Measurements from ENCODE around the gene SPATA2.
A peak's percentile ranks its signal among the peaks of the same experiment; 100 is the strongest.
"Not testable (repeated sequence)": the region's sequence is repeated elsewhere in the genome, so short reads cannot be mapped to it uniquely, and the experiment has no call there.

The SPATA2 gene

GRCh38 chr20:49896204-49896603 lies 19.1 kb downstream of the SPATA2 start:
- Mint-ChIP-seq H3K9me3 (no peaks in the 10 kb centered on the region), H3K36me3 (ENCODE audit: low read depth) (no peaks in the 10 kb centered on the region), H3K27ac (no peak overlapping the region), H3K4me1 (ENCODE audit: low read depth) (peaks cover 35% of the 10 kb centered on the region), H3K4me3 (no peak overlapping the region), H3K27me3 (no peaks in the 10 kb centered on the region)

- not testable (repeated sequence) for H3K4me3 Mint-ChIP-seq; H3K36me3 Mint-ChIP-seq (ENCODE audit: low read depth); H3K9me3 Mint-ChIP-seq; H3K27me3 Mint-ChIP-seq; H3K27ac Mint-ChIP-seq
- H3K4me1 Mint-ChIP-seq (ENCODE audit: low read depth) = peaks cover 35% of the 10 kb centered on the region
These were observed 19.7 kb downstream of the SPATA2 start for GRCh38 chr20:49895474-49896093.

DNA sequence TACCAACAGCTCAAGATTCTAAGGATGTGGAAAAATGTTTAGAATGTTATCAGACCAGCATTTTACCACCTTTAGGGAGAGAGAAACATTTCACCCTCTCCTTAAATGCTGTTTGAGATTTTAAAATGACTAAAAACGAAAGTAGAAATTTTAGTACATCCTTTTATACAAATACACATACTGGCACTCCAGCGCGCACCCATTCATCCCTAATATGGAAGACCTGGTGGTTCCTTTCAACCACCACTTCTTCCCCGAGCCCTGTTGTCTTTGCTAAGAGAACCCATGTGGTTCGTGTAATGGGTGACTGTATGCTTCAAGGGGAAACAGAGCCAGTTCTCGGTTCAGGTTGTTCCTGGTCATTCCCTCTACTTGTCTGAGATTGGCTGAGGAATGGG lies 21.3 kb downstream of the SPATA2 start:
- Mint-ChIP-seq H3K36me3 (ENCODE audit: low read depth) (peaks cover 4% of the 10 kb centered on the region), H3K27me3 (no peaks in the 10 kb centered on the region), H3K4me1 (ENCODE audit: low read depth) (peaks cover 35% of the 10 kb centered on the region), H3K9me3 (no peaks in the 10 kb centered on the region), H3K4me3 (peak overlapping the region; percentile 73), H3K27ac (peak overlapping the region; percentile 99)

DNA sequence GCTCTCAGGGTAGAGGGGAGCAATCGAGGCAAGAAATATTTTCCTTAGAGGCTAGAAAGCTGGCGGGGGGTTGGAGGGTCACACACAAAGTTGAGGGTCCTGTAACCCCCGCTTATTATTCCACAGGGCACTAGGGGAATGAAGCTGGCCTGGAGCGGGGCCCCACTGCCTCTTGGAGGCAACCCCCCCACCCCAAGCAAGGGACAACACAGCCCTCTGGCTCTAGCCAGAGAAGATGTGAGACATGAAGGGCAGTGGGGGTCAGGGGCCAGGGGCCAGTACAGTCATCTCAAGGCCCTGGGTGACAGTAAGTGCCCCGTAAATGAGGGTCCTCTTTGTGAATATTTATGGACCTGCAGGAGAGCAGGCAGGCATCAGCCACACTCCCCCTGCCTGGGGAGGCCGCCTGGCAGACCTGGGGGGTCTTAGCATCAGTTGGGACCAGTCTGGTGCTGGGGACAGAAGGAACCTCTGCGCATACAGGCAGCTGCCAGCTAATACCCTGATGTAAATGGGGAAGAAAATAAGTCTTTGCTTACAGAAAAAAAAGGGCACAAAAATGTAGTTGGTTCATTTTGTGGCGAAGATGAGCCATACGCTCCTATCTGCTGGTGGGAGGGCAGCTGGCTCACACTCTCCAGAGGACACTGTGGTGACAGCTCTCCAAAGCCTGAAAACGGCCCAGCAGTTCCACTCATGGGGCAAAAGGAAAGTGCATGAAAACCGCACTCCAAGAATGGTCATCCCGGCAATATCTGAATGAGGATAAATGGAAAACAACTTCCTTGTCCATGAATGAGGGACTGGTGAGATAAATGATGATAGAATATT lies 21.9 kb downstream of the SPATA2 start:
- Mint-ChIP-seq H3K36me3 (ENCODE audit: low read depth) (peaks cover 7% of the 10 kb centered on the region), H3K4me1 (ENCODE audit: low read depth) (peaks cover 39% of the 10 kb centered on the region), H3K27me3 (no peaks in the 10 kb centered on the region), H3K27ac (peak overlapping the region; percentile 99), H3K9me3 (no peaks in the 10 kb centered on the region), H3K4me3 (peak overlapping the region; percentile 73)

GRCh38 chr20:49892817-49893216 lies 22.5 kb downstream of the SPATA2 start:
- Mint-ChIP-seq H3K4me3 (peak overlapping the region; percentile 73), H3K27ac (peak overlapping the region; percentile 99)

DNA sequence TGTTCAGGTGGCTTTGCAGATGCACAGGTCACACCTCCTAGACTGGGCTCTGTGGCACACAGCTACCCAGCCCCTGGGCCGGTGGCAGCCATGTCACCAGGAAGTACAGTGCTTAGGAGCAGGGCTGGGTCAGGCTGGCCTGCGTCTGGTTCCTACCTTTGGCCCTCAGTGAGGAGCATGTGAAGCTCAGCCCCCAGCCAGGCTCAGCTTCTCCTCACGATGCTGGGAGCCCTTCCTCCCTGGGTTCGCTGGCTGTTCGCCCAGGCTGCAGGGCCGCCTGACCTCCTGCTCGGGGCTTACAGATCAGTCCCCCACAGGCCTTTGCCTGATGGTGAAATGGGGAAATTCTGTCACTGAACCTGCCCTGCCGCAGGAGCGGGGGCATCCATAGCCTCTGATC lies 23.1 kb downstream of the SPATA2 start:
- no peaks in the 10 kb centered on the region for H3K27me3 Mint-ChIP-seq
- H3K36me3 Mint-ChIP-seq (ENCODE audit: low read depth) = peaks cover 14% of the 10 kb centered on the region
- H3K4me3 Mint-ChIP-seq = peak overlapping the region; percentile 7
- H3K4me1 Mint-ChIP-seq (ENCODE audit: low read depth) = peaks cover 41% of the 10 kb centered on the region
- H3K27ac Mint-ChIP-seq = peak overlapping the region; percentile 99
- no peaks in the 10 kb centered on the region for H3K9me3 Mint-ChIP-seq

More at GRCh38 chr20:49892817-49893216, 22.5 kb downstream of the SPATA2 start:
- H3K36me3 Mint-ChIP-seq (ENCODE audit: low read depth) = peaks cover 10% of the 10 kb centered on the region
- H3K27me3 Mint-ChIP-seq = no peaks in the 10 kb centered on the region
- peaks cover 41% of the 10 kb centered on the region for H3K4me1 Mint-ChIP-seq (ENCODE audit: low read depth)
- no peaks in the 10 kb centered on the region for H3K9me3 Mint-ChIP-seq

- H3K4me3 Mint-ChIP-seq = no peak overlapping the region
These were observed 23.7 kb downstream of the SPATA2 start for GRCh38 chr20:49891476-49892110.

GRCh38 chr20:49890471-49891361 lies 24.6 kb downstream of the SPATA2 start:
- H3K36me3 Mint-ChIP-seq (ENCODE audit: low read depth) = peaks cover 21% of the 10 kb centered on the region
- no peaks in the 10 kb centered on the region for H3K27me3 Mint-ChIP-seq
- H3K27ac Mint-ChIP-seq = peak overlapping the region; percentile 40
- no peaks in the 10 kb centered on the region for H3K9me3 Mint-ChIP-seq
- H3K4me3 Mint-ChIP-seq = no peak overlapping the region
- peaks cover 41% of the 10 kb centered on the region for H3K4me1 Mint-ChIP-seq (ENCODE audit: low read depth)

More at GRCh38 chr20:49891476-49892110, 23.7 kb downstream of the SPATA2 start:
- Mint-ChIP-seq H3K36me3 (ENCODE audit: low read depth) (peaks cover 21% of the 10 kb centered on the region), H3K4me1 (ENCODE audit: low read depth) (peaks cover 41% of the 10 kb centered on the region), H3K27ac (peak overlapping the region; percentile 40), H3K27me3 (no peaks in the 10 kb centered on the region), H3K9me3 (no peaks in the 10 kb centered on the region)

- Mint-ChIP-seq H3K9me3 (no peaks in the 10 kb centered on the region), H3K36me3 (ENCODE audit: low read depth) (peaks cover 21% of the 10 kb centered on the region), H3K27me3 (no peaks in the 10 kb centered on the region), H3K4me3 (no peak overlapping the region), H3K4me1 (ENCODE audit: low read depth) (peaks cover 39% of the 10 kb centered on the region), H3K27ac (no peak overlapping the region)
These were observed 25.4 kb downstream of the SPATA2 start for GRCh38 chr20:49889935-49890333.

GRCh38 chr20:49889001-49889934 lies 26.1 kb downstream of the SPATA2 start:
- Mint-ChIP-seq H3K4me1 (ENCODE audit: low read depth) (peaks cover 34% of the 10 kb centered on the region), H3K4me3 (no peak overlapping the region), H3K9me3 (no peaks in the 10 kb centered on the region), H3K27ac (peak overlapping the region; percentile 50), H3K27me3 (no peaks in the 10 kb centered on the region), H3K36me3 (ENCODE audit: low read depth) (peaks cover 21% of the 10 kb centered on the region)

GRCh38 chr20:49888212-49889000 lies 26.9 kb downstream of the SPATA2 start:
- H3K27me3 Mint-ChIP-seq = no peaks in the 10 kb centered on the region
- no peaks in the 10 kb centered on the region for H3K9me3 Mint-ChIP-seq
- peaks cover 26% of the 10 kb centered on the region for H3K4me1 Mint-ChIP-seq (ENCODE audit: low read depth)
- no peak overlapping the region for H3K4me3 Mint-ChIP-seq
- peaks cover 21% of the 10 kb centered on the region for H3K36me3 Mint-ChIP-seq (ENCODE audit: low read depth)
- H3K27ac Mint-ChIP-seq = peak overlapping the region; percentile 37

GRCh38 chr20:49887251-49888211 lies 27.8 kb downstream of the SPATA2 start:
- H3K4me1 Mint-ChIP-seq (ENCODE audit: low read depth) = peaks cover 17% of the 10 kb centered on the region
- H3K9me3 Mint-ChIP-seq = no peaks in the 10 kb centered on the region
- H3K27ac Mint-ChIP-seq = peak overlapping the region; percentile 78
- H3K36me3 Mint-ChIP-seq (ENCODE audit: low read depth) = peaks cover 21% of the 10 kb centered on the region
- H3K4me3 Mint-ChIP-seq = no peak overlapping the region
- H3K27me3 Mint-ChIP-seq = no peaks in the 10 kb centered on the region
